IPS-NIHi7 (cell line): Measurements from ENCODE around the gene GCK.
"Not testable (repeated sequence)": the region's sequence is repeated elsewhere in the genome, so short reads cannot be mapped to it uniquely, and the experiment has no call there.

Experiments
- DNase-seq: peaks from one replicate; pipeline ENCODE4 v3.0.0; 2012; ENCODE audit warnings: mixed read lengths; ENCODE audit errors: extremely low spot score

Gene GCK

DNA sequence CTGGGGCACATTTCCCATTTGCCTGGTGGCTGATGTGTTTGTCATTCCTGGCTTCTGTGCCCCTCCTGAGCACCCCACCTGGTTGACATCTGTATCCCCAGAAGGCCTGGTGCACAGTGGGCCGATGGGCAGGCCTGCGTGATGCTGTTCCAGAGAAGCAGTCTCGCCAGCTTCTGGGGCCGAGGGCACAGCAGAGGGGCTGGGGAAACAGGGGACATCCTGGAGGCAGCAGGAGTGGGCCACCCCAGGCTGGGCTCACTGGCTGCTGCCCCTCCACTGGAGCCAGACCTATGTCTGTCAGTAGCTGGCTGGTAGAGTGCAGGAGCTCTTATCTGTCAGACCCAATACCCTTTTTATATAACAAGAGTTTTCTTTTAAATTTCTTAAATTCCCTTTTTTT, 47.2 kb downstream of the GCK start:
- no peak for DNase-seq

DNA sequence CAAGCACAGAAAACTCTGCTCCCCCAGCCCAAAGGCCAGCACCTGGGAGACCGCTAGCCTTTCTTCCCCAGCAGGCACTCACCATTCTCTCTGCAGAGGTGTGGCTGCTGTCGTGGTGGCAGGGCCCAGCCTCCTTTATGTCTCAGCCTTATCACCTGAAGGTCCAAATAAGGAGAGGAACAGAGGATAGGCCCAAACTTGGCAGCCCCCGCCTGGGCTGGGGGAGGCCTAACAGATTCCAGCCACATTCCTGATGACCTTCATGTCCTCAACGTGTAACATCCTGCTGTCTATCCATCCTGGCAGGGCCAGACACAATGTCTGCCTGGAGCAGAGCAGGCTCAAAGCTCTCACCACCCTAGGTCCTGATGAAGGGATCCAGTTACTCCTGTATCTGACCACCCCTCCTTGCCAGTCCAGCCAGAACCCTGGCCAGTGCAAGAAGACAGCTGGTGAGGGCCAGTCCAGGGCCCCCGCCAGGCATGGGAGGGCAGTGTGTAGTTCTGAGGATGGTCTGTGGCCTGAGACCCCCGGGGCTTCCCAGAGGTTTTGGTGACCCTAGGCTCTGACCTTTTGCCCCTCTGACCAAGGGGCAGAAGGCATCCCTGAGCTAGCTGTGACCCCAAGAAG, 47.9 kb downstream of the GCK start, which contains the start of gene MYL7:
TSS of gene MYL7 (minus strand) at position 112 of the 630 bp plus-strand sequence. CDS start at position 85, 27 bp downstream.
- peak; percentile 53 for DNase-seq

DNA sequence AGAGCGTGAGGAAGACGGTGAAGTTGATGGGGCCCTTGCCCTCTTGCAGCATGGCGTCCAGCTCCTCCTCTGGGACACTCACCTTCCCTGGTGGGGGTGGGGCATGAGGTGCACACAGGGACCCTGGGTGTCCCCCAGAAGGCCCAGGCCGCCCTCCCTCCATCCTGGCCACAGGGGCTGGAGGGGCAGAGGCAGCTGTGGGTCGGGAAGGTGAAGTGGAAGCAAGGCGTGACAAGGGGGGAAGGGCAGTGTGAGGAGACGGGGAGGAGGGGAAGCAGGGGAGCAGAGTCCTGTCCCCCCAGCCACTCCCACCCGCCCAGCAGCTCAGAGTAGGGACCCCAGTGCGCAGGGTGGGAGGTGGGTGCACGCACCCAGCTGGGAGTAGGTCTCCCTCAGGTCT, 48.9 kb downstream of the GCK start:
- no peak for DNase-seq

DNA sequence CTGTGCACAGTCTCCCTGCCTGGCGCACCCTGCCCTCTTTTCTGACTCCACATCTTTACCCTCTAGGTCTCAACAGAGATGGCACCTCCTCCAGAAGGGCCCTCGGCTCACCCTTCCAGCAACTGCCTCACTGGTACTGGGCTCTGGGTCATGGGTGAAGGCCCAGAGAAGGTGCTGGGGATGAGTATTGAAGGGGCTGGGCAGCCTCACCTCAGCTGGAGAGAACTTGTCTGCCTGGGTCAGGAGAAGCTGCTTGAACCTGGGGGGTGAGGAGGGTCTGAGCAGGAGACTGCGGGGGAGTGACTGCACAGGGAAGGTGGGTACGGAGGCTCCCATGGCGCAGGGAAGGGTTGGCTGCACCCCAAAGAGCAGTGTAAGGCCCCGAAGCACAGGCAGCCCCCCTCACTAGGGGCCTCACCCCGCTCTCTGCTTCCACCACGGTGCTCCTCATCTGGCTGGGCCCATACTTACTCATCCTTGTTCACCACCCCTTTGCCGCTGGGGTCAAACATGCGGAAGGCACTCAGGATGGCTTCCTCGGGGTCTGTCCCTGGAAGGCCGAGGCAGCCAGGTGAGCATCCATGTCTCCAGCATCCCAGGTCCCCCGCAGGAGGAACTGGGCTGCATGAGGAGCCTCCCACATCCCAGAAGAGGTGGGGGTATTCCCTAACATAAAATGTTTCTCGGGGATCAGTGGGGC, 49.8 kb downstream of the GCK start:
- no peak for DNase-seq

DNA sequence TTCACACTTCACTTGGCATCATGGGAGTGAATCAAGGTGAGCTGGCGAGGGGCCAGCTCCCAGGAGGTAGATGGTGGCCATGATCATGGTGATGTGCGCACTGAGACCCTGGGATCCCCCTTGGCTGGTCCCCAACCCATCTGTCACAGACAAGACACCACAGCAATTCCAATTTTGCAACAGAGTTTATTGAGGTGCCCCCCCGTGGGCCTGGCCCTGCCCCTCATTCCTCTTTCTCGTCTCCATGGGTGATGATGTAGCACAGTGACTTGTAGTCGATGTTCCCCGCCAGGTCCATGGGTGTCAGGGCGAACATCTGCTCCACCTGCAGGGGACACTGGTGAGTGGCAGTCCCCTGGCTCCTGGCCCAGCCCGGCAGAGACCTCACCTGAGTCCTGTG, 50.5 kb downstream of the GCK start:
- no peak for DNase-seq

DNA sequence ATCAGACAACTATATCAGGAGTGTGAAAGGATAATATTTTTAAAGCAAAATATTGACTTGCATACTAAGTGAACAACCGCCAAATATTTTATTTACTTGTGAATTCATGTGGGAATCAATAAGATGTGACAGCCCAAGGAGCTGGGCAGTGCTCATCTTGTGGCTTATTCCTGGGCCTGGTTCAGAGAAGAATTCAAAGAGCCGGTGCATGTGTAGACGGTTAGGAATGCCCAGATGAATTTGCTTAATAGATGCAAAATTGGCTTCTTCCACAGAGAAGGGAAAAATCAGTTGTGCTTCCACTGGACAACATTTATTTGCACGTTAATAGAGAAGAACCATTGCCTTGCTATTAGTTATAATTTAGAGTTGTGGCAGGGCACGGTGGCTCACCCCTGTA, 52.5 kb downstream of the GCK start:
- DNase-seq = no peak

DNA sequence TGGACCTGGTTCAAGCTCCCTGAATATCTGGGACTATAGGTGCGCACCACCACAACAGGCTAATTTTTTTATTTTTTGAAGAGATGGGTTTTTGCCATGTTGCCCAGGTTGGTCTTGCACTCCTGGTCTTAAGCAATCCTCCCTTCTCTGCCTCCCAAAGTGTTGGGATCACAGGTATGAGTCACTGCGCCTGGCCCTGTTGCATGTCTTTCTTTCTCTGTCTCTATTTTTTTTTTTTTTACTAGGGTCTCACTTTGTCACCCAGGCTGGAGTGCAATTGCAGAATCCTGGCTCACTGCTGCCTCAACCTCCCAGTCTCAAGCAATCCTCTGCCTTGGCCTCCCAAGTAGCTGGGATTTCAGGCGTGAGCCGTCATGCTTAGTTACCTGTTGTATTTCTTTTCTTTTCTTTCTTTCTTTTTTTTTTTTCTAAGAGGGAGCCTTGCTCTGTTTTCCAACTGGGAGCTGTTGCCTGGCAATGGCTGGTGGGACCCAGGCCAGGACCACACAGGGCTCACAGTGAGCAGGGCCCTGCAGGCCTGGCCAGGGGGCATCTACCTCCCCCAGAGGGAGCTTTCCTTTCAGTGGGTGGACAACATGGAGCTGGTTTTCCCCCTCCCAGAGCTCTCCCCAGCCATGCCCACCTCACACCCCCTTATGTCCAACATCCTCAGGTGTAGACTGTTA, 54.2 kb downstream of the GCK start:
- DNase-seq = no peak

DNA sequence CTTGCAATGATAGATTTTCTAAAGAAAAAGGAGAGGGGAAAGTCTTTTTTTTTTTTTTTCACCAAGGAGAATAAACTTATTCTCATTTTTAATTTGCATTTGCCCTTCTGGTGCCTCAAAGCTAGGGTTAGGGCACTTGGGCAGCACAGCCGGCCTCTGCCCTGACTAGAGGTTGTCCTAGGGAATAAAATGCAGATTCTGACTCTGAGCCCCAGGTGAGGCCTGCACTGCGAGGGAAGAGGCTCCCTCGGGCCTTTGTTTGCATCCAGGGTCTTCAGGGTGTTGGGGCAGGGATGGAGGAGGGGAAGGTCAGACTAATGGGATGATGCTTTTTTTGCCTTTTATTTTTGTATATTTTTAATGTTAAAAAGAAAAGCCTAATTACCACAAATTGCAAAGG, 55.9 kb downstream of the GCK start:
- no peak for DNase-seq

DNA sequence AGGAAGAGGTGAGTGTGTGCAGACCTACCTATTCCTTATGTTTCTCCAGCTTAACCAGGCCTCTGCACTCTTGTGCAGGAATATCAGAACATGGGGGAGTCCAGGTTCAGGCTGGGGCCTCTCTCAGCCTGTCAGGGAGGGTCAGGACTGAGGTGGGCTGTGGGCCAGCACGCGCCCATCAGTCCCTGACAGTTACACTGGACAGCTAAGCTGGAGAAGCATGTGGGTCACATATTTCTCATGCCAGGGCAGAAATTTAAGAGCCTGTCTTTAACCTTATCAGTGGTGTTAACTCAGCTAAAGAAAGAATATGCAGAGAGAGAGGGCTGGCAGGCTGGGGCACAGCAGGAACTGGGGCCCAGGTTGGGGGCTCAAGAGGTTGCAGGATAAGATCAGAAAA, 57.2 kb downstream of the GCK start:
- DNase-seq = no peak

DNA sequence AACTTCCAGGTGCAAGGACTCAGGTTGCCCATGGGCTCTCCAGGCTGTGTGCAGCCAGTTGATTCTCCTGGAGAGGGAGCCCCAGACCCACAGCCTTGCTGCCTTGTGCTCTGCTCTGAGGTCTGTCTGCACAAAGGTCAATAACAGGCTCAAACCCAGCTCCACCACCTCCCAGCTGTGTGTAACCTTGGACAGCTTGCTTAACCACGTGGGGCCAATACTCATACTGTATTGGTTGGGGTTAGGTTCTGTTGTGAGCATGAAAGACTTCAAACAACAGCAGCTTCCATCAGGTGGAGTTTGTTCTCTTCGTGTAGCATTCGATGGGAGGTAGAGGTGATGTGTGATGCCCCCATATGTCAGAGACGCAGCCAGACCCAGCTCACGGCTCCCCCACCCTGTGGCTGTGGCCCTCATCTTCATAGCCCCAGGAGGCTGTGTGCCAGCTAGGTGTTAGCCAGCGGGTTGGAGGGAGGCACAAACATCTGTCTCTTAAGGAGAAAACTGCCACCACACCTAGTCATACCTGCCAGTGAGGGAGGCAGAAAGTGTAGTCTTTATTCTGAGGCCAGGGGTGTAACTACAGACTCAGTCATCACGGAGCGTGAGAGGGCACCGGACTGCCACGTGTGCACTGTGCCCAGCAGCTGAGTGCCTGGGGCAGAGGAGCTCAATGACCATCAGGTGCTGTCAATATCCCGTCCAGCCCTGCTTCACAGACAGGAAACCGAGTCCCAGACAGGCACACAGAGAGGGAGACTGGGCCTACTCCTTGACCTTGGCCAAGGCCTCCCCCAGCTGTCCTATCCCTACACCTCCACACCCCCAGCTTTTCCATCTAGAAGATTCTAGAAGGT, 57.8 kb downstream of the GCK start:
- DNase-seq = peak; percentile 67

DNA sequence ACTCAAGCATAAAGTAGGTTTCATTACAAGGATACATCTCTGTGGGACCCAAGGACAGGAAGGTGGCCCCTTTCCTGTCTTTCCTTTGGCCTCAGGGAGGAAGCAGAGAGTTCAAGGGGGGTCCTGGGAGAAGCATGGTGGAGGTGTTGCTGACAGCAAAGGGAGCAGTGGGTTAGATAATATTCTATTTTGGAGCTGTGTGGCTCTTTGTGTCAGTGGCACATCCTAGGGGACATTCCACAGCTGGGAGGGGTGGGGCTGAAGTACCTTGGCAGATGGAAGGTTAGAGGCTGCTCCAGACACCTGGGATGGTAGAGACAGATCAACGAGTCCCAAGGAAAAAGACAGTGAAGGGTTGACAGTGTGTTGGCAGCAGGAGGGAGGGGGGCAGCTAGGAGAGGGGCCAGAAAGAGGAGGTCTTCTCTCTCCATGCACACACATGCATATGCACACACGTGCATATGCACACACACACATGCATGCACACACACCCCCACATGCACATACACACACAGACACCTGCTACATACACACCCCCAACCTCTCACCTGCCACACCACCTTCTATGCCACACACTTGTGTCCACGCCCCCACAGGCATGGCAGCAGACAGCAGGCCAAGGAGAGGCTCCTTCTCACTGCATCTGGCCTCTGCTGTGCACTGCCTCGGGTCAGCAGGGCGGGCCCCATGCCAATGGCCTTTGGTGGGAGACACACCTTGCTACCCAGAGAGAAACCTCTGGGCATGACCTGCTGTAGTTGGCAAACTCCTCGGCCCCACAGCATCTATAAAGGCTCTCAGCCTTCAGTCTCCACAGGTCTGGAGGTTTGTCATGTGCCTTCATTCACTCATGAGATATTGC, 60.3 kb downstream of the GCK start:
- DNase-seq = no peak

DNA sequence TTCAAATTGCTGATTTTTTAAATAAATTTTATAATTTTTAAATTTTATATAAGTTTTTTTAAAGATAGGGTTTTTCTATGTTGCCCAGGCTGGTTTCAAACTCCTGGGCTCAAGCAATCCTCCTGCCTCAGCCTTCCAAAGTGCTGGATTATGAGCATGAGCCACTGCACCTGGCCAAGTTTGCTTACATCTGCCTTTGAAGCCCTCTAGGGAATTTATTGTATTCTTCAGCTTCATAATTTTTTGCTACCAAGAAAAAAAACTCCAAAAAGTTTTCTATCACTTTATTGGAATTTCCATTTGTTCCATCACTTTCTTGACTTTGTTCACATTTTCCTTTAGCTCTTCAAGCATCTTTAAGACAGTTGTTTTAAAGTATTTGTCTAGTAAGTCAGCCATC, 62.1 kb downstream of the GCK start:
- DNase-seq = no peak

DNA sequence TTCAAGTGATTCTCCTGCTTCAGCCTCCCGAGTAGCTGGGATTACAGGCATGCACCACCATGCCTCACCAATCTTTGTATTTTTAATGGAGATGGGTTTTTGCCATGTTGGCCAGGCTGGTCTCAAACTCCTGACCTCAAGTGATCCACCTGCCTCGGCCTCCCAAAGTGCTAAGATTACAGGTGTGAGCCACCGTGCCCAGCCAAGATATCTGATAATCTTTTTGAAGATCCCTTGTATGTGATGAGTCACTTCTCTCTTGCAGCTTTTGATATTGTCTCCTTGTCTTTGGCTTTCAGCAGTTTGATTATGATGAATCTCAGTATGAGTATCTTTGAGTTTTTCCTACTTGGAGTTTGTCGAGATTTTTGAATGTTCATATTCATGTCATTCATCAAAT, 62.7 kb downstream of the GCK start:
- not testable (repeated sequence) for DNase-seq

DNA sequence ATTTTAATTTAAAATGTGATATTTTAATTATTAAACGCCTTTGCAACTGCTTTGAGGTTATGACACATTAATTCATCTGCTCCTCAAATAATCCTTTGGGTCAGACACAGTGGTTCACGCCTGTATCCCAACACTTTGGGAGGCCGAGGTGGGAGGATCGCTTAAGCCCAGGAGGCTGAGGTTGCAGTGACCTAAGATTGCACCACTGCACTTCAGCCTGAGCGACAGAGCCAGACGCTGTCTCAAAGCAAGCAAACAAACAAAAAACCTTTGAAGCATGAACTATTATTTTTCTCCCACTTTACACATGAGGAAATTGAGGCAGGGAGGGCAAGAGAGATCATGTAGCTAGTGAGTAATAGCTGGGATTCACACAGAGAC, 64.4 kb downstream of the GCK start:
- DNase-seq = no peak

DNA sequence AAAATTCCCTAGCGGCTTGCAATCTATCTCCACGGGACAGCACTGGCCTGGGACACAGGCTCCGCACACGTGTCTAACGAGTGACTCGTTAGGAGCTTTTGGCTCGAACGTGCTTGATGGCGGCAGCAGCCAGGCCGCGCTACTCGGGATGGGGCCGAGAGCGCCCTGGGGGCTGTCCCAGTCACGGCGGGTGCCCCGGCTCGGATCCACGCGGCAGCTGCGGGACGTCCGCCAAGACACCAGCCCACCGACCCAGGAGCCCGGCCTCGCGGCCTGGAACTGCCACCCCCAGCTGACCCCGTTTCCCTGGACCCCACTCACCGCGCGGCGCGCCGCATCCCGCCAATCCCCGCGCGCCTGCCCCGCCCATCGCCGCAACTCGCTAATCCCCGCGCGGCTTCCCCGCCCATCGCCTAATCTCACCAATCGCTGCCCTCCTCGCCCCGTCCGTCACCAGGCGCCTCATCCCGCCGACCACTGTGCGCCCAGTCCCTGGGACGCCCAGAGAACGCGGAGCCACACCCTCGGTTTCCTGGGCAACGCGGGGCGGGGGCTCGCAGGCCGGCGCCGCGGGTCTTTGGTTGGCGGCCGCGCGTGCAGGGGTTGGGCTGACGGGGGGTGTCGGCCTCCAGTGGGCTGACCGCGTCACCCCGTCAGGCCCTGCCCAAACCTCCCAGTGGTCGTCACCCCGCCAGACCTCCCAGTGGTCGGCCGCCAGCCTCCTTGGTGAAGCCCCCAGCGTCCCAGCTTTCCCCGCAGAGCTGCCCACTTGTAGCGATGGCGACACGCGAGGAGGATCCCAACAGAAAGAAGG, 65.8 kb downstream of the GCK start, which contains the start of gene POLD2:
TSS of gene POLD2 (minus strand) at position 359 of the 814 bp plus-strand sequence. CDS start 1,495 bp downstream, outside the sequence.
- DNase-seq = peak; percentile 100

DNA sequence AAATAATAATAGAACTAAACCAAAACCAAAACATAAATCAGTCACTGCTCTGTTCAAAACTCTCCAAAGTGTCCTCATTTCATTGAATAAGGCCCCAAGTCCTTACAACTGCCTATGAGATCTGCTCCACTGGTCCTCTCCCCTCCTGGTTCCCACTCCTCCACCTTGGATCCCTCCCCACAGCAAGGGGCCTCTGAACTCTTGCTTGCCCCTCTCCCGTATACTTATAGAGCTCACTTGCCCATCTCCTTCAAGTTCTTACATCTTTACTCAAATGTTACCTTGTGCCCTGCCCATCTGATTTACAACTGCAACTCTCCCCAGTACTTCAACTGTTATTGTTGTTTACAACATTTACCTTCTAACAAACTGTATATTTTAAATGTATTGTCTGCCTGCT, 66.7 kb downstream of the GCK start:
- no peak for DNase-seq

DNA sequence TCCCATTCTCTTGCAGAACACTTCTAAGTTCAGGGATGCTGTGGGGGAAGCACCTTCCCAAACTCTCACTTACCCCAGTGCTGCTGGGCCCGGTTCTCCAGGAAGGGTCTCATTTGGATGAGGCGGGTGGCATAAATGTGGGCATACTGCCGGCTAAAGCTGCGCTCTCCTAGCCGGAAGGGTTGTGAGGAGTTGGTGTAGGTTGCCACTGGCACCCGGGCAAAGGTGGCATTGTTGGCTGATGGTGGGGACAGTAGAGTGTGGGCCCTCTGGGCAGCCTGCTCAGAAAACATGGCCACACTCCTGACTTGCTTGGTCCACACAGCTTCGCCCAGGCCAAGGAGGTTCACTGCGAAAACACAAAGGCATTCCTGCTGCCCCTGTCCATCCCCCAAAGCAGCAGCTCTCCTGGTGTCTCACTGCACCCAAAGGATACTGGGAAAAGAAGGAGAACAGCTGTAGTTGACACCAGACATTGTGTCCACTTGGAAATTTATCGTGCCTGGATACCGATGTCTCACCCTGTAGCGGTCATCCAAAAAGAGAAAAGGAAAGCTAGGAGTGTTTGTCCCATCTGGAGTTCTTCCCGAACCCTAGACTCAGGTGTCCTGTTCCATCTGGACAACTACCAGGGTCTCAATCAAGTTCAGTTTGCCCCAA, 67.3 kb downstream of the GCK start:
- DNase-seq = no peak

DNA sequence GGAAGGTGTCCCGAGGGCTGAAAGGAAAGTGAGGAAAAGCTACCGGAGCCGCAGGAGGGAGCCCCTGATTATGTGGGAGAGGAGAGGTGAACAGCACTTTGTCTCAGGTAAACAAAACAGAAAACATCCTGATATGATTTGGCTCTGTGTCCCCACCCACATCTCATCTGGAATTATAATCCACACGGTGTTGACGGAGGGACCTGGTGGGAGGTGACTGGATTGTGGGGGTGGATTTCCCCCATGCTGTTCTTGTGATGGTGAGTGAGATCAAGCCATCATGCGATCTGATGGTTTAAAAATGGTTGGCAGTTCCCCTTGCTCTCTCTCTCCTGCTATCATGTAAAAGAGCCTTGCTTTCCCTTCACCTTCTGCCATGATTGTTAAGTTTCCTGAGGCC, 68.8 kb downstream of the GCK start:
- DNase-seq = no peak

DNA sequence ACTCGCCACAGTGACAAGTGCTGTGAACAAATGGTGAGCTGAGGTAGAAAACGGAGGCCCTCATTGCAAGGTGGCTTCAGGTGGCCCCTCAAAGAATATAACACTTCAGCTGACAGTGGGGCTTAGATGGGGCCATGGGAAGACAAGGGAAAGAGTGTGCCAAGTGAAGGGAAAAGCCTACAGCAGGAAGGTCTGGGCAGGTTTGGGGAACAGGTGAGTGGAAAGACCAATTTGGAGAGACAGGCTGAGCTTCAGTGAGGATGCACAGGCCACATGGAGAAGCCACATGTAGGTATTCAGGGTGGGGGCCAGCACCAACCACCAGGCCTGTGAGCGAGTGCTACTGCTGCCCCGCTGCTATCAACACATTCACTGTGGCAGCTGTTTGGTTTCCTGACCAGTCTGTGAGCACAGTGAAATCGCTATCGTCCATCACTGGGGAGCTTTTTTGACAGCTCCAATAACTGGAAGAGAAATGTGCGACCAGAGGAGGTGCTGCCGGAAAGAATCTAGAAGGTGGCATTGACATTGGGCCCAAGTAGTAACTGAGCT, 69.3 kb downstream of the GCK start:
- no peak for DNase-seq
